ENCODE data around the gene IMPACT. TPM values are rescaled to one million over a fixed set of nuclear protein-coding genes. Genes with fewer than 3 reads are reported as not detected.

IMPACT gene
- total RNA-seq, 6 experiments from 2014 or later, result 10.4 to 18.1 (median 13.9) TPM

DNA sequence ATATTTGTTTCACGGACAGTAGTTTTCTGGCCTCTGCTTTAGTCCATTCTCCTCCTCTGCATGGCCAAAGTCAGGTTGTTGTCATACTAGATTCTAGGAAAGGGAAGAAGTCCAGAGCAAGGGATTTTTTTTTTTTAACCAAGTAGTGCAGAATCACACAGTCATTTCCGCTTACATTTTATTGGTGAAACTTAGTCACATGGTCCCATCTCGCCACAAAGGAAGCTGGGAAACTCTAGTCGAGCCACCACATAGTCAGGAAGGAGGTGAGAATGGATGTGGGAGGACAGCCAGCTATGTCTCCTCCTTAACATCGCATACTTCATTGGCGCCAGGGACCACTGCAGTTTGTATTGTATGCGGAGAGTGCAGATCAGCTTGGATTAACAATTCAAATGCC, 44.3 kb downstream of the IMPACT start:
- WGBS (ENCODE audit: insufficient coverage, low coverage, low lambda C conversion rate, missing lambda C conversion rate), result 87% methylated on average over 7 of the region's 7 CpGs
- Histone ChIP-seq H3K4me3 (no peak overlapping the region), H3K4me1 (no peaks in the 10 kb centered on the region), H3K27ac (no peak overlapping the region), H3K27me3 (no peaks in the 10 kb centered on the region), H3K36me3 (no peaks in the 10 kb centered on the region), H3K9me3 (no peaks in the 10 kb centered on the region)
- ATAC-seq (no peak), DNase-seq (no peak)
- TF ChIP-seq POLR2A (IDR thresholded peaks at IDR 0.05), result no peak
- TF ChIP-seq, protein P1, sequence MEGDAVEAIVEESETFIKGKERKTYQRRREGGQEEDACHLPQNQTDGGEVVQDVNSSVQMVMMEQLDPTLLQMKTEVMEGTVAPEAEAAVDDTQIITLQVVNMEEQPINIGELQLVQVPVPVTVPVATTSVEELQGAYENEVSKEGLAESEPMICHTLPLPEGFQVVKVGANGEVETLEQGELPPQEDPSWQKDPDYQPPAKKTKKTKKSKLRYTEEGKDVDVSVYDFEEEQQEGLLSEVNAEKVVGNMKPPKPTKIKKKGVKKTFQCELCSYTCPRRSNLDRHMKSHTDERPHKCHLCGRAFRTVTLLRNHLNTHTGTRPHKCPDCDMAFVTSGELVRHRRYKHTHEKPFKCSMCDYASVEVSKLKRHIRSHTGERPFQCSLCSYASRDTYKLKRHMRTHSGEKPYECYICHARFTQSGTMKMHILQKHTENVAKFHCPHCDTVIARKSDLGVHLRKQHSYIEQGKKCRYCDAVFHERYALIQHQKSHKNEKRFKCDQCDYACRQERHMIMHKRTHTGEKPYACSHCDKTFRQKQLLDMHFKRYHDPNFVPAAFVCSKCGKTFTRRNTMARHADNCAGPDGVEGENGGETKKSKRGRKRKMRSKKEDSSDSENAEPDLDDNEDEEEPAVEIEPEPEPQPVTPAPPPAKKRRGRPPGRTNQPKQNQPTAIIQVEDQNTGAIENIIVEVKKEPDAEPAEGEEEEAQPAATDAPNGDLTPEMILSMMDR (IDR thresholded peaks at IDR 0.05), result no peak
- intact Hi-C loops (cut with DNase I), result no loop called here

DNA sequence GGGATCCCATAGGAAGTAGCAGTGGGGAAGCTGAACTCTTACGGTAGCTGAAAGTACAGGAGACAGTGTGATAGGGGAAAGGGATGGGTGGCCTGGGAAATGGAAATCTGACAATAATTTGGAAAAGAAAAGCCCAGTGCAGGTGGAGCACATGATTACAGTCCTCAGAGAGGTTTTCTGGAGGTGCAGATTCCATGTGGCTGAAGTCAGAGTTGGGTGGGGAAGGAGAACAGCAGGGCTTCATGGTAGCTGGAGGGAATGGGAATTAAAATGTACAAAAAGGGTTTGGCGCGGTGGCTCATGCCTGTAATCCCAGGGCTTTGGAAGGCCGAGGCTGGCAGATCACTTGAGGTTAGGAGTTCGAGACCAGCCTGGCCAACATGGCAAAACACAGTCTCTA, 46.1 kb downstream of the IMPACT start:
- no peak overlapping the region for H3K4me3 ChIP-seq
- H3K27ac ChIP-seq, result no peak overlapping the region
- DNase-seq, result no peak
- H3K4me1 ChIP-seq, result no peaks in the 10 kb centered on the region
- no peaks in the 10 kb centered on the region for H3K27me3 ChIP-seq
- TF ChIP-seq POLR2A (IDR thresholded peaks at IDR 0.05), result no peak
- TF ChIP-seq, protein P1 (IDR thresholded peaks at IDR 0.05), result no peak
- no peaks in the 10 kb centered on the region for H3K36me3 ChIP-seq
- H3K9me3 ChIP-seq, result no peaks in the 10 kb centered on the region
- 93% methylated on average over 3 of the region's 5 CpGs for WGBS (ENCODE audit: insufficient coverage, low coverage, low lambda C conversion rate, missing lambda C conversion rate)
- no peak for ATAC-seq
- intact Hi-C loops (cut with DNase I), result no loop called here

DNA sequence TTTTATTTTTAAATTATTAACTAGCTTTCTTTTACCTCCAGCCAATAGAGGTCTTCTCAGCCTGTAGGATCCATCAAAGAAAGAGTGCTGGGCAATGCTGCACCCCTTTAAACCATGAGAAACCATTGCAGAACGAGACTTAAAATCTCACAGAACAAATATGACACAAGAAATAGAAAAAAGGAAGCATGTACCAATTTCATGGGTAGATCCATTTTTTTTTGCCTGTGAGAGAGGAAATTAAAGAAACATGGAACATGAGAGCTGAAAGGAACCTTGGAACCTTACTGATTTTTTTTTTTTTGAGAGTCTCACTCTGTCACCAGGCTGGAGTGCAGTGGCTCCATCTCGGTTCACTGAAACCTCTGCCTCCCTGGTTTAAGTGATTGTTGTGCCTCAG, 47.9 kb downstream of the IMPACT start:
- 48% methylated on average over 2 of the region's 2 CpGs for WGBS (ENCODE audit: insufficient coverage, low coverage, low lambda C conversion rate, missing lambda C conversion rate)
- intact Hi-C loops (cut with DNase I), result no loop called here
- Histone ChIP-seq H3K36me3 (no peaks in the 10 kb centered on the region), H3K4me3 (no peak overlapping the region), H3K9me3 (no peaks in the 10 kb centered on the region), H3K27me3 (no peaks in the 10 kb centered on the region), H3K4me1 (no peaks in the 10 kb centered on the region), H3K27ac (no peak overlapping the region)
- DNase-seq (no peak), ATAC-seq (no peak)
- TF ChIP-seq, protein P1 (IDR thresholded peaks at IDR 0.05), result no peak
- no peak for TF ChIP-seq POLR2A (IDR thresholded peaks at IDR 0.05)

DNA sequence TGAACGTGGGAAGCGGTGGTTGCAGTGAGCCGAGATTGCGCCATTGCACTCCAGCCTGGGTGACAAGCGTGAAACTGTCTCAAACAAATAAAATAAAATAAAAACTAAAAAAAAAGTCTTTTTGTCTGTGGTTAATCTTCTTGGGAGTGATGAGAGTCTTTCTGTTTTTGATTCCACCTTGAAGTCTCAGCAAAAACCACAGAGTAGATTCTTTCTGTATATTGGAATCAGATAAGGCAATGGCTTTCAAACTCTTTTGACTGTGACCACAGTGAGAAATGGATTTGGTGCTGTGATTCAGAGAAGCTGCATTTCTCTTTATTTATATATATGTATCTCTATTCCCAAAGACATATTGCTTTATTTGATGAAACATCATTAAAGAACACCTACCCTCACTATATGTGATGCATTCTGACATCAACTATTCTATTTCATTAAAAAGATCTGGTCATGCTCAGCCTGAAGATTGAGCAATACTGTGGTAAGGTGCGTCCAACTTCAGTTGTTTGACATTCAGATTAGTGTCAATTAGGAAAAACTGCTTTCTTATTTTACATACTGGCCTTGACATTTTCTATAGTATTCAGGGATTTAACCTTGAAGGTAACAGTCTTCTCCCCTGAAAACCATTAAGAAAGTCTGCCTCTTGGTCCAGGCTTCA, 49.6 kb downstream of the IMPACT start:
- H3K4me3 ChIP-seq, result no peak overlapping the region
- H3K27ac ChIP-seq, result no peak overlapping the region
- no peaks in the 10 kb centered on the region for H3K36me3 ChIP-seq
- H3K27me3 ChIP-seq, result no peaks in the 10 kb centered on the region
- WGBS (ENCODE audit: insufficient coverage, low coverage, low lambda C conversion rate, missing lambda C conversion rate), result 80% methylated on average over 6 of the region's 6 CpGs
- no peak for TF ChIP-seq POLR2A (IDR thresholded peaks at IDR 0.05)
- TF ChIP-seq, protein P1 (IDR thresholded peaks at IDR 0.05), result no peak
- intact Hi-C loops (cut with DNase I), result no loop called here
- no peaks in the 10 kb centered on the region for H3K9me3 ChIP-seq
- ATAC-seq (no peak), DNase-seq (no peak)
- no peaks in the 10 kb centered on the region for H3K4me1 ChIP-seq
